ENCODE measurements around the gene MTA3.

GRCh38 chr2:42653908-42654445 is 85.5 kb downstream of the MTA3 start:
- no peak for TF ChIP-seq CREM (IDR thresholded peaks at IDR 0.05; ENCODE audit: low read depth)
- TF ChIP-seq ZNF146 (CRISPR knock-in tag; IDR thresholded peaks at IDR 0.05; ENCODE audit: unreplicated experiment) = no peak
- TF ChIP-seq ZNF133 (CRISPR knock-in tag; IDR thresholded peaks at IDR 0.05) = no peak
- TF ChIP-seq CBX2 (IDR thresholded peaks at IDR 0.05; ENCODE audit: insufficient read depth, low read length, poor library complexity, severe bottlenecking) = no peak
- TF ChIP-seq BCOR (IDR thresholded peaks at IDR 0.05) = no peak
- TF ChIP-seq TARDBP (IDR thresholded peaks at IDR 0.05) = no peak
- TF ChIP-seq YY1 (IDR thresholded peaks at IDR 0.05; ENCODE audit: borderline replicate concordance in 1 of 3, control insufficient read depth in 1 of 3, extremely low read depth in 1 of 3, insufficient read depth in 3 of 3, insufficient read length in 1 of 3, insufficient replicate concordance in 2 of 3, low read depth in 1 of 3, low read length in 2 of 3) = no peak
- TF ChIP-seq RERE (CRISPR knock-in tag; IDR thresholded peaks at IDR 0.05; ENCODE audit: borderline replicate concordance) = no peak
- no peak for TF ChIP-seq AFF1 (IDR thresholded peaks at IDR 0.05; ENCODE audit: low read depth in 1 of 2, partially characterized antibody in 2 of 2)
- no peak for TF ChIP-seq BRCA1 (IDR thresholded peaks at IDR 0.05)
- TF ChIP-seq BRCA1 (CRISPR knock-in tag; IDR thresholded peaks at IDR 0.05) = no peak
- TF ChIP-seq RB1 (IDR thresholded peaks at IDR 0.05; ENCODE audit: low read depth) = no peak

All from K562 (cell line).